Mammary epithelial cell (primary cell): ENCODE measurements around the gene TFAP2C.

Experiments
- CTCF ChIP-seq, 2 donors: IDR thresholded peaks in 1 of 2; conservative IDR thresholded peaks in 1 of 2; 2 replicates each; pipeline ENCODE4 v1.5.1; 2011 to 2012; ENCODE audit warnings: inconsistent platforms in 2 of 2, low read length in 2 of 2, mild to moderate bottlenecking in 2 of 2, control low read depth in 1 of 2, low read depth in 1 of 2; ENCODE audit not compliant: insufficient read depth in 1 of 2; ENCODE audit errors: extremely low read depth in 1 of 2
- EZH2 ChIP-seq: IDR thresholded peaks from 2 replicates; pipeline ENCODE4 v1.6.1; 2012; ENCODE audit warnings: low read length, inconsistent platforms, borderline replicate concordance

DNA sequence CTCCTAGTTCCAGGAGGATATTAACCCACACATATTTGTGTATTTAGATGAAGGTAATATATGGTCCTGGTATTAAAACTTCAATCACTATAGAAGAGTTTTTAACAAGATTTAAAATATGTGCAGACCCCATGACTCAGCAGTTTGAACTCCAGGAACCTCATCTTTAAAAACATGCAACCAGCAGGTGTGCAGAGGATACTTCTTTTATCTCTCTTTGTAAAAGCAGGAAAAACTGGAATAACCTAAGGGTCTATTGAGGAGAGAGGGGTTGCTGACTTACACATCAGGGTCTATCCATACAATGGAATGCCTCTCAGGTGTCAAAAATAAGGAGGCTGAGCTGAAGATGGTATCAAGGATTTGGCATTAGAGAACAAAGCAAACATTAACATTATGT is 36.9 kb upstream of the TFAP2C start:
- TF ChIP-seq CTCF (conservative IDR thresholded peaks at IDR 0.05 in 1 of 2, IDR thresholded peaks at IDR 0.05 in 1 of 2; ENCODE audit: extremely low read depth in 1 of 2, insufficient read depth in 1 of 2, low read depth in 1 of 2, low read length in 2 of 2) (no peak), EZH2 (no peak)
